Measurements from ENCODE around the gene KLHL29. TPM values are rescaled to one million over a fixed set of nuclear protein-coding genes. Genes with fewer than 3 reads are reported as not detected.

The KLHL29 gene
- total and polyA plus RNA-seq, 2 donors (not counting 1 experiment from before 2014, with no cell fraction given) = 1.3 to 3.4 TPM

DNA sequence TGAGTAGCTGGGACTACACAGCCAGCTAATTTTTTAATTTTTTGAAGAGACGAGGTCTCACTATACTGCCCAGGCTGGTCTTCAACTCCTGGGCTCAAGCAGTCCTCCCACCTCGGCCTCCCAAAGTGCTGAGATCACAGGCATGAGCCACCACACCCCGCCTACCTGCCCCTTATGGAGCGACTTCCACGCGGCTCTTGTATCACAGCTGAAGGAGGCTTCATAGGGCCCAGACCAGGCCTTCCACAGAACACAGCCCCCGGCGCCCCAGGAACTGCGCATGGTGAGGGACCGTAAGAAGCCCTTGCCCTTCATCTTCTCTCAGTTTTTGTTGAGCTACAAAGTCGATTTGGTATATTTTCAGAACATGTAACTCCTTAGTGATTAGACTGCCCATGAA, 220.3 kb downstream of the KLHL29 start:
- DNase-seq (no peak), ATAC-seq (ENCODE audit: low read depth) (no peak)
- CTCF ChIA-PET = no interaction called here
- no peak overlapping the region for H2AFZ ChIP-seq (ENCODE audit: insufficient read depth, low read depth, low read length, poor library complexity, severe bottlenecking)
- H3K27ac ChIP-seq (ENCODE audit: low read length in 2 of 2) = no peak overlapping the region
- Mint-ChIP-seq H3K27me3 (peaks cover 6% of the 10 kb centered on the region), H3K9me3 (ENCODE audit: insufficient read depth) (peaks cover 2% of the 10 kb centered on the region), H3K4me3 (no peak overlapping the region), H3K27ac (no peak overlapping the region), H3K4me1 (no peaks in the 10 kb centered on the region)
- H3K4me2 ChIP-seq (replicated peaks; ENCODE audit: low read depth, low read length, poor library complexity, severe bottlenecking) = no peak overlapping the region
- no peak for TF ChIP-seq EZH2 (IDR thresholded peaks at IDR 0.05; ENCODE audit: borderline replicate concordance, insufficient read depth, low read depth, low read length, poor library complexity, severe bottlenecking)
- TF ChIP-seq, protein P1, sequence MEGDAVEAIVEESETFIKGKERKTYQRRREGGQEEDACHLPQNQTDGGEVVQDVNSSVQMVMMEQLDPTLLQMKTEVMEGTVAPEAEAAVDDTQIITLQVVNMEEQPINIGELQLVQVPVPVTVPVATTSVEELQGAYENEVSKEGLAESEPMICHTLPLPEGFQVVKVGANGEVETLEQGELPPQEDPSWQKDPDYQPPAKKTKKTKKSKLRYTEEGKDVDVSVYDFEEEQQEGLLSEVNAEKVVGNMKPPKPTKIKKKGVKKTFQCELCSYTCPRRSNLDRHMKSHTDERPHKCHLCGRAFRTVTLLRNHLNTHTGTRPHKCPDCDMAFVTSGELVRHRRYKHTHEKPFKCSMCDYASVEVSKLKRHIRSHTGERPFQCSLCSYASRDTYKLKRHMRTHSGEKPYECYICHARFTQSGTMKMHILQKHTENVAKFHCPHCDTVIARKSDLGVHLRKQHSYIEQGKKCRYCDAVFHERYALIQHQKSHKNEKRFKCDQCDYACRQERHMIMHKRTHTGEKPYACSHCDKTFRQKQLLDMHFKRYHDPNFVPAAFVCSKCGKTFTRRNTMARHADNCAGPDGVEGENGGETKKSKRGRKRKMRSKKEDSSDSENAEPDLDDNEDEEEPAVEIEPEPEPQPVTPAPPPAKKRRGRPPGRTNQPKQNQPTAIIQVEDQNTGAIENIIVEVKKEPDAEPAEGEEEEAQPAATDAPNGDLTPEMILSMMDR (IDR thresholded peaks at IDR 0.05) = no peak
- no peaks in the 10 kb centered on the region for H3K79me2 ChIP-seq (ENCODE audit: control insufficient read depth, insufficient read depth, low read length)
- intact Hi-C loops (cut with micrococcal nuclease) = no loop called here
- no peaks in the 10 kb centered on the region for H3K4me1 ChIP-seq (ENCODE audit: control insufficient read depth in 2 of 2, insufficient read depth in 2 of 2, low read length in 2 of 2)
- POLR2A ChIA-PET = no interaction called here
- H3K27me3 ChIP-seq (replicated peaks in 1 of 4; ENCODE audit: control extremely low read depth in 1 of 4, control insufficient read depth in 3 of 4, insufficient read depth in 4 of 4, low read length in 3 of 4) = peaks cover 0 to 3% (median 0%) of the 10 kb centered on the region in 4 experiments
- 98% methylated on average over 11 of the region's 11 CpGs for WGBS (ENCODE audit: insufficient coverage)
- H4K20me1 ChIP-seq (ENCODE audit: control insufficient read depth, insufficient read depth, low read length, poor library complexity, severe bottlenecking) = no peaks in the 10 kb centered on the region
- H3K9me3 ChIP-seq (ENCODE audit: control extremely low read depth in 1 of 3, control insufficient read depth in 2 of 3, insufficient read depth in 1 of 3, low read length in 2 of 3) = peaks cover 0 to 34% (median 8%) of the 10 kb centered on the region in 3 donors
- H3K9ac ChIP-seq (ENCODE audit: low read length) = no peak overlapping the region
- H3K4me3 ChIP-seq (ENCODE audit: control extremely low read depth in 1 of 5, extremely low read depth in 1 of 5, insufficient read depth in 1 of 5, low read depth in 2 of 5, low read length in 4 of 5) = no peak overlapping the region
- H3K36me3 ChIP-seq (replicated peaks in 1 of 2; ENCODE audit: control extremely low read depth in 1 of 2, control insufficient read depth in 1 of 2, extremely low read depth in 1 of 2, insufficient read depth in 2 of 2, low read length in 1 of 2) = no peaks in the 10 kb centered on the region

DNA sequence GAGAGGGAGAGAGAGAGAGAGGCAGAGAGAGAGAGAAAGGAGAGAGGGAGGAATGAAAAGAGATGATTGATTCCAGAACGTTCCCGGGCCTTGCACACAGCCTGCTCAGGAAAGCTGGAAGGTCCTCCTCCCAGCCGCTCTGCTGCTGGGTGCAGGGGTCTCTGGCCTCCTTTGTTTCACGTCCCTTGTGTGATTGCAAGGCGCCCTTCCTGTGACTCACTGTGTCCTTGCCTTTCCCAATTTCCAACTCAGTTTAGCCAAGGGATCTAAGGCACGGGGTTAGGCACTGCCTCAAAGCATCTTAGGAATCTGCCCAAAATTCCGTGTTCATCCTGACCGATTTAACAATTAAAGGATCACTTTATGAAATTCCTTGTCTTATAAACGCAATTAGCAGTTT, 221.2 kb downstream of the KLHL29 start:
- H3K9ac ChIP-seq (ENCODE audit: low read length) = no peak overlapping the region
- POLR2A ChIA-PET = no interaction called here
- H3K36me3 ChIP-seq (replicated peaks in 1 of 2; ENCODE audit: control extremely low read depth in 1 of 2, control insufficient read depth in 1 of 2, extremely low read depth in 1 of 2, insufficient read depth in 2 of 2, low read length in 1 of 2) = no peaks in the 10 kb centered on the region
- H3K4me3 Mint-ChIP-seq = no peak overlapping the region
- no peaks in the 10 kb centered on the region for H3K4me1 Mint-ChIP-seq
- no peaks in the 10 kb centered on the region for H3K79me2 ChIP-seq (ENCODE audit: control insufficient read depth, insufficient read depth, low read length)
- ATAC-seq (ENCODE audit: low read depth) (no peak), DNase-seq (no peak)
- peaks cover 6% of the 10 kb centered on the region for H3K27me3 Mint-ChIP-seq
- no peak overlapping the region for H3K4me2 ChIP-seq (replicated peaks; ENCODE audit: low read depth, low read length, poor library complexity, severe bottlenecking)
- peaks cover 4% of the 10 kb centered on the region for H3K9me3 Mint-ChIP-seq (ENCODE audit: insufficient read depth)
- intact Hi-C loops (cut with micrococcal nuclease) = no loop called here
- H3K27ac ChIP-seq (ENCODE audit: low read length in 2 of 2) = no peak overlapping the region
- H4K20me1 ChIP-seq (ENCODE audit: control insufficient read depth, insufficient read depth, low read length, poor library complexity, severe bottlenecking) = no peaks in the 10 kb centered on the region
- H2AFZ ChIP-seq (ENCODE audit: insufficient read depth, low read depth, low read length, poor library complexity, severe bottlenecking) = no peak overlapping the region
- H3K27ac Mint-ChIP-seq = no peak overlapping the region
- CTCF ChIA-PET = no interaction called here
- no peaks in the 10 kb centered on the region for H3K4me1 ChIP-seq (ENCODE audit: control insufficient read depth in 2 of 2, insufficient read depth in 2 of 2, low read length in 2 of 2)
- TF ChIP-seq, protein P1 (IDR thresholded peaks at IDR 0.05) = no peak
- no peak for TF ChIP-seq EZH2 (IDR thresholded peaks at IDR 0.05; ENCODE audit: borderline replicate concordance, insufficient read depth, low read depth, low read length, poor library complexity, severe bottlenecking)
- WGBS (ENCODE audit: insufficient coverage) = 79% methylated on average over 6 of the region's 9 CpGs
- peaks cover 0 to 37% (median 11%) of the 10 kb centered on the region in 3 donors for H3K9me3 ChIP-seq (ENCODE audit: control extremely low read depth in 1 of 3, control insufficient read depth in 2 of 3, insufficient read depth in 1 of 3, low read length in 2 of 3)
- no peak overlapping the region for H3K4me3 ChIP-seq (ENCODE audit: control extremely low read depth in 1 of 5, extremely low read depth in 1 of 5, insufficient read depth in 1 of 5, low read depth in 2 of 5, low read length in 4 of 5)
- peaks cover 0 to 3% (median under 1%) of the 10 kb centered on the region in 4 experiments for H3K27me3 ChIP-seq (replicated peaks in 1 of 4; ENCODE audit: control extremely low read depth in 1 of 4, control insufficient read depth in 3 of 4, insufficient read depth in 4 of 4, low read length in 3 of 4)

Measured in B cell (primary cell).